Stimulated activated CD8-positive, alpha-beta memory T cell treated with anti-CD3 and anti-CD28 coated beads, Interleukin-2, amount 100 ng/mL, for 48 hours (primary cell): ENCODE data around the gene INO80.
"Not testable (repeated sequence)": the region's sequence is repeated elsewhere in the genome, so short reads cannot be mapped to it uniquely, and the experiment has no call there.

Experiments used
- DNase-seq, 2 donors: peaks; one replicate each; pipeline ENCODE4 v3.0.0-alpha.2; 2020; ENCODE audit warnings: low read depth in 2 of 2

The INO80 gene

GRCh38 chr15:41116116-41116961, at the start of gene INO80:
Gene INO80, minus strand, starts transcription at chr15:41116280. Its CDS starts 19,970 bp downstream, at chr15:41096310.
- DNase-seq: peak; percentile 91 to 94

- no peak for DNase-seq
Observed at GRCh38 chr15:41161736-41162135, 45.7 kb upstream of the INO80 start.

- DNase-seq: no peak
Observed at GRCh38 chr15:41161336-41161735, 45.3 kb upstream of the INO80 start.

GRCh38 chr15:41160639-41161315, 44.7 kb upstream of the INO80 start:
- no peak for DNase-seq

GRCh38 chr15:41154412-41154811, 38.3 kb upstream of the INO80 start:
- no peak for DNase-seq

- DNase-seq: no peak
Observed at GRCh38 chr15:41153733-41154132, 37.7 kb upstream of the INO80 start.

- DNase-seq: no peak
Observed at GRCh38 chr15:41151451-41152005, 35.4 kb upstream of the INO80 start.

- DNase-seq: no peak
Observed at GRCh38 chr15:41150279-41150678, 34.2 kb upstream of the INO80 start.

- DNase-seq: no peak
Observed at GRCh38 chr15:41148065-41148464, 32.0 kb upstream of the INO80 start.

- DNase-seq: no peak
Observed at GRCh38 chr15:41139619-41140018, 23.5 kb upstream of the INO80 start.

GRCh38 chr15:41139112-41139511, 23.0 kb upstream of the INO80 start:
- DNase-seq: not testable (repeated sequence)

GRCh38 chr15:41135580-41135979, 19.5 kb upstream of the INO80 start:
- not testable (repeated sequence) for DNase-seq

GRCh38 chr15:41133454-41133853, 17.4 kb upstream of the INO80 start:
- no peak for DNase-seq

GRCh38 chr15:41132094-41132493, 16.0 kb upstream of the INO80 start:
- DNase-seq: not testable (repeated sequence)

- DNase-seq: no peak
Observed at GRCh38 chr15:41128174-41128902, 12.3 kb upstream of the INO80 start.

GRCh38 chr15:41125931-41126642, 10.0 kb upstream of the INO80 start:
- DNase-seq: no peak

- DNase-seq: no peak
Observed at GRCh38 chr15:41125063-41125669, 9.1 kb upstream of the INO80 start.

- DNase-seq: no peak
Observed at GRCh38 chr15:41124058-41124457, 8.0 kb upstream of the INO80 start.

- no peak for DNase-seq
Observed at GRCh38 chr15:41122849-41123248, 6.8 kb upstream of the INO80 start.

GRCh38 chr15:41121951-41122350, 5.9 kb upstream of the INO80 start:
- no peak for DNase-seq

GRCh38 chr15:41116962-41117252, 827 bp upstream of the INO80 start:
- no peak for DNase-seq
